Stimulated activated effector memory CD8-positive, alpha-beta T cell treated with anti-CD3 and anti-CD28 coated beads, Interleukin-12 subunit alpha, Interleukin-12 subunit beta, amount 100 ng/mL, for 72 hours (primary cell): ENCODE results near the gene VAPA.
"Not testable (repeated sequence)": the region's sequence is repeated elsewhere in the genome, so short reads cannot be mapped to it uniquely, and the experiment has no call there.

Experiments used
- ATAC-seq: fragments of 150-1000 bp; cut with Tn5 transposase; 2 replicates; pipeline ENCODE4 v1.10.0; 2021
- DNase-seq, 2 donors: peaks; one replicate each; pipeline ENCODE4 v3.0.0; 2021 to 2022; ENCODE audit warnings: low spot score in 2 of 2
- H3K27ac Mint-ChIP-seq: one replicate; pipeline ENCODE4 v1.8.0; 2022; ENCODE audit warnings: mild to moderate bottlenecking, mixed read lengths
- H3K36me3 Mint-ChIP-seq: one replicate; pipeline ENCODE4 v1.8.0; 2022; ENCODE audit warnings: mild to moderate bottlenecking, mixed read lengths
- H3K4me1 Mint-ChIP-seq: one replicate; pipeline ENCODE4 v1.8.0; 2022; ENCODE audit warnings: mixed read lengths
- H3K4me3 Mint-ChIP-seq: one replicate; pipeline ENCODE4 v1.8.0; 2022; ENCODE audit warnings: mild to moderate bottlenecking, mixed read lengths
- H3K9me3 Mint-ChIP-seq: one replicate; pipeline ENCODE4 v1.8.0; 2022; ENCODE audit warnings: mixed read lengths

Gene VAPA

DNA sequence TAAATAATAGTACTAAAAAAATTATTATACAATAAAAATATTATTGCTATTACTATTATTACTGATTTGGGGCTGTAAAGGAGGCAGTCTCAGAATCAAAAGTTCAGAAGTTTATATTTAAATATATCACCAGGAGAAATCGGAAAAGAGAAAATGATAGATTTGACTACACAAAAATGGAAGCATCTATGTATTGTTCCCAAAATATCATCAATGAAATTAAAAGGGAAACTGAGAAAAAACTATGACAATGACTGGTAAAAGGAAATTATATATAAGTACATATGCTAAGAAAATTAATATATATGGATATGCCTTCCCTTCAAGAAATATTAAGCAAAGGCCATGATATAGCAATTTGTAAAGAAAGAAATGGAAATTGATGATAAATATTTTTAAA is 35.7 kb upstream of the VAPA start:
- DNase-seq (no peak), ATAC-seq (no peak)
- Mint-ChIP-seq H3K9me3 (no peaks in the 10 kb centered on the region), H3K4me3 (no peak overlapping the region), H3K4me1 (peaks cover 14% of the 10 kb centered on the region), H3K27ac (no peak overlapping the region), H3K36me3 (no peaks in the 10 kb centered on the region)

DNA sequence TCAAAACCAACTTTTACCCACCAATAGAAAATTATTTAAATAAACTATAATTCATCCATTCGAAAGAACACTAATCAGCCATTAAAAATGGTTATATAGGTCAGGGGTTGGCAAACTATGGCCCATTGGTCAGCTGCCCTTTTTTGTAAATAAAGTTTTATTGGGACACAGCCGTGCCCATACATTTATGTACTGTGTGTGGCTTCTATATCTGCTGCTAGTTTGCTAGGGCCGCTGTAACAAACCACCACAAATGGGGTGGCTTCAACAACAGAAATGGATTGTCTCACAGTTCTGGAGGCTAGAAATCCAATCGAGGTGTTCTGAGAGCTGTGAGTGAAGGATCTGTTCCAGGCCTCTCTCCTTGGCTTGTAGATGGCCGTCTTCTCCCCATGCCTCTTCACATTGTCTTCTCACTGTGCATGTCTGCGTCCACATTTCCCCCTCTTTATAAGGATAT is 35.0 kb upstream of the VAPA start:
- ATAC-seq (no peak), DNase-seq (no peak)

DNA sequence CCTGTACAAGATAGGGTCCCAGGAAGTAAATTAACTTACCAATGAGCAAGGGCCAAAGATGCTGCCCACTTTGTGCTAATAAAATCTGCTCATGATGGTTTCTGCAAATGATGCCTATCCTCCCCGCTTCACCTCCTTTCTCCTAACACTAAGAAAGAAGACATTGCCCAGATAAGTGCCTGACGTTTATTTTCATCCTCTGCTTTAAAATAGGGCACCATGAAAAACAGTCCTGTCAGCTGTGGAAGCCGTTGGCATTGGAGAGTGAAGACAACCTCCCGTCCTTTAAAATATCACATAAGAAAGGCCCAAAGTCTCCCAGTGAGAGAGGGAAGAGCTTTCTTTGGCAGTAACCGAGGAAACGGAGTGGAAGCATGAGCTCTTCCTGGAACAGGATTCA is 29.7 kb upstream of the VAPA start:
- no peaks in the 10 kb centered on the region for H3K9me3 Mint-ChIP-seq
- peaks cover 4% of the 10 kb centered on the region for H3K4me1 Mint-ChIP-seq
- no peak for DNase-seq
- H3K27ac Mint-ChIP-seq, result no peak overlapping the region
- H3K4me3 Mint-ChIP-seq, result no peak overlapping the region
- ATAC-seq, result no peak
- no peaks in the 10 kb centered on the region for H3K36me3 Mint-ChIP-seq

More for the DNA sequence above, 35.0 kb upstream of the VAPA start:
- no peaks in the 10 kb centered on the region for H3K36me3 Mint-ChIP-seq
- H3K4me3 Mint-ChIP-seq, result no peak overlapping the region
- H3K9me3 Mint-ChIP-seq, result no peaks in the 10 kb centered on the region
- H3K4me1 Mint-ChIP-seq, result peaks cover 14% of the 10 kb centered on the region
- H3K27ac Mint-ChIP-seq, result no peak overlapping the region

DNA sequence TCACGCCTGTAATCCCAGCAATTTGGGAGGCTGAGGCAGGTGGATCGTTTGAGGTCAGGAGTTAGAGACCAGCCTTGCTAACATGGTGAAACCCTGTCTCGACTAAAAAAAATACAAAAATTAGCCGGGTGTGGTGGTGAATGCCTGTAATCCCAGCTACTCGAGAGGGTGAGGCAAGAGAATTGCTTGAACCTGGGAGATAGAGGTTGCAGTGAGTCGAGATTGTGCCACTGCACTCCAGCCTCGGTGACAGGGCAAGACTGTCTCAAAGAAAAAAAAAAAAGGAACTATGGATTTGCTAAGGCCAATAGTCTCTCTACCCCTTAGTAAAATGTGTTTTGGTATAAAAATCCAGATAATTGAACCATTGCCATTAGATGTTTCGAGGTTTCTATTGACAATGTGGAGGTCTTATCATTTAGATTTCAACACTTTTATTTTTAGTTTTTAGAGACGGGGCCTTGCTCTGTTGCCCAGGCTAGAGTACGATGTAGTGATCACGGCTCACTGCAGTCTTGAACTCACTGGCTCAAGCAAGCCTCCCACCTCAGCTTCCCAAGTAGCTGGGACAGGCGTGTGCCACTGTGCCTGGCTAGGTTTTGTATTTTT is 29.2 kb upstream of the VAPA start:
- Mint-ChIP-seq H3K36me3 (no peaks in the 10 kb centered on the region), H3K9me3 (no peaks in the 10 kb centered on the region), H3K4me1 (peaks cover 4% of the 10 kb centered on the region), H3K27ac (no peak overlapping the region), H3K4me3 (no peak overlapping the region)
- ATAC-seq (no peak), DNase-seq (no peak)

DNA sequence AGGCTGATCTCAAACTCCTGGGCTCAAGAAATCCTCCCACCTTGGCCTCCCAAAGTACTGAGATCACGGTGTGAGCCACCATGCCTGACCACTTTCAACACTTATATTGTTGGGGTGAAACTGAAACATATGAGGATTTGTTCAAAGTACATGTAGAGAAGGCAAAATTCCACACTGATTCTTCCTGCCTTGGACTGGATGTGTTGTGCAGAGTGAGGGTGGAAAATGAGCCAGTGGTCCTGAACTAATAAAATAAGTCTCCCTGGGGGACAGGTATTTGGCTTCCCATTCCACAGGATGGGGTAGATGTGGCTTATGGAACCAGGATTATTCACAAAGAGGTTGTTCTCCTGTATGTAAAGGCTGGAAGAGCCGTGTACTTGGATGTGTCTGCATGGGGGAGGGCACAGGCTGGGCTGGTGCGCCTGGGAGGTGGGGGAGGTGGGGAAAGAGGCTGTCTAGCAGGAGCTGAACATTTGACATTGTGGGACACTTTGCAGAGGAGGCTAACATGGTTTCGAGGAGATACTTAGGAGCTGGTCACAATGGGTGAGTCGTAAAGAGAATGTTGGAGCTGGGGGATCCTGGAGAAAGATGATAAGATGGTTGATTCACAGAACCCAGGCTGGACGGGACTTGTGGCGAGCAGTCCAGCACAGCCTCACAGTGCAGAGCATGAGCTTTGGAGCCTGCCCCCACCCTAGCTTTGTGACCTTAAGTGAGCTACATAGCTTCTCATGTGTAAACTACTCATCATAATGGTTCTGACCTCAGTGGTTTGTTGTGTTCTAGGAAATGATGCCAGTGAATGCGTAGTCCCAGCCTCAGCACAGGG is 28.4 kb upstream of the VAPA start, which contains the start of gene TXNDC2:
TXNDC2 (plus strand) TSS at position 804 of the 835 bp plus-strand sequence. CDS start 708 bp downstream, outside the sequence.
- no peak within 1 kb of the TSS for H3K4me3 Mint-ChIP-seq
- H3K36me3 Mint-ChIP-seq, result no peaks in the 10 kb centered on the region
- ATAC-seq (peak; percentile 84), DNase-seq (no peak)
- peaks cover 4% of the 10 kb centered on the region for H3K4me1 Mint-ChIP-seq
- H3K27ac Mint-ChIP-seq, result no peak within 1 kb of the TSS
- no peaks in the 10 kb centered on the region for H3K9me3 Mint-ChIP-seq

DNA sequence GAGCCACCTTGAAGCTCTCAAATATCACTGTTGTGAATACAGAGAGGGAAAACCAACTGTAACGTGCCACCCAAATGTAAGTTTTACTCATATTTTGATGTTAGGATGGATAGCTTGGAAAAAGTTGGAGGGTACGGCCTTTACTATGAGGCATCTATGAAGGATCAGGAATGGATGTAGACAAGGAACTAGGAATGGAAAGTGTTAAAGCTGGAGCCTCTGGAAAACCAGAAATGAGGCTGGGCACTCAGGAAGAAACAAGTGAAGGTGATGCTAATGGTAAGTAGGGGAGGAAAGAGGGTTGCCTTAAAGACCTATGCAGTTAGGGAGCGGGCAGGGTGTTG is 27.8 kb upstream of the VAPA start:
- Mint-ChIP-seq H3K4me3 (no peak overlapping the region), H3K9me3 (no peaks in the 10 kb centered on the region), H3K27ac (no peak overlapping the region), H3K36me3 (no peaks in the 10 kb centered on the region), H3K4me1 (peaks cover 4% of the 10 kb centered on the region)
- DNase-seq (no peak), ATAC-seq (no peak)

DNA sequence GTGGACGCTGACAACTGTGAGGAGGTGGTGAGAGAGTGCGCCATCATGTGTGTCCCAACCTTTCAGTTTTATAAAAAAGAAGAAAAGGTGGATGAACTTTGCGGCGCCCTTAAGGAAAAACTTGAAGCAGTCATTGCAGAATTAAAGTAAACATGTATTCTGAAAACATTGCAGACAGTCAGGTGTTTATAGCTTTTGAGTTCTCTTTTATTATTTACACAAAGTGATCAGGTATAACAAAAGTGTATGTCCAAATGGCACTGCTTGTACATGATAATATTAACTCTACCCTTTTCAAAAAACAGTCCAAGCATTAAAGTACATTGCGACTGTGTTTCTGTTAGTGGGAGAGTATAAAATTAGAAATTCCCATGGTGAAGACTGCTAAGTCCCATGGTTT is 25.8 kb upstream of the VAPA start:
- Mint-ChIP-seq H3K4me3 (no peak overlapping the region), H3K4me1 (peaks cover 4% of the 10 kb centered on the region), H3K9me3 (no peaks in the 10 kb centered on the region), H3K36me3 (no peaks in the 10 kb centered on the region), H3K27ac (no peak overlapping the region)
- no peak for ATAC-seq
- DNase-seq, result no peak

DNA sequence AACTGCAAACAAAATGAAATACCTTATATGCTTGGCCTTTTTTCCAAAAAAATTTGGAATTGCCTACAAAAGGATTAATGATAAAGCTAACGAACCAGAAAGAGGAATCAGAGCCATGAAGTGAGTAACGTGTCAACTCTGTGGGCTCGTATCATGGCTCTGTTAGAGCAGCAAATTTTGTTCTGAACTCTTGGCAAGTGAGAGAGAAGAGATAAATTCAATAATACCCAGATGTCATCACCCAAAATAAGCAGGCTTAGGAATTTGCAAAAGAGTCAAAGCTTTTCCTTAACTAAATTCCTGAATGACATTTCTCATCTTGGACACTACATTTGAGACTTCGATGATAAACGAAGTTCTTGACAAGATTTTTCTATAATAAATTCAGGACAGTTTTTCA is 23.6 kb upstream of the VAPA start:
- Mint-ChIP-seq H3K27ac (no peak overlapping the region), H3K4me1 (peaks cover 4% of the 10 kb centered on the region), H3K36me3 (no peaks in the 10 kb centered on the region), H3K4me3 (no peak overlapping the region), H3K9me3 (no peaks in the 10 kb centered on the region)
- ATAC-seq, result no peak
- DNase-seq, result no peak

DNA sequence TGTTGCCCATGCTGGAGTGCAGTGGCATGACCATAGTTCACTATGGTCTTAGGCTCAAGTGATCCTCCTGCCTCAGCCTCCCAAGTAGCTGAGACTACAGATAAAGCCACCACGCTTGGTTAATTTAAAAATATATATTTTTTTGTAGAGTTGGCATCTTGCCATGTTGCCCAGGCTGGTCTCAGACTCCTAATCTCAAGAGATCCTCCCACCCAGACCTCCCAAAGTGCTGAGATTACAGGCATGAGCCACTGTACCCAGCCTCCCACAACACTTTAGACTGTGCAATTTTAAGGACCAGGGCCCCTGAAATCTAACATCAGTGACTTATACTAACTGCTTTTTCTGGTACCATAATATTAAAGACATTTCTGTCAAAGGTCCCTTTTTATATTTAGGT is 22.9 kb upstream of the VAPA start:
- Mint-ChIP-seq H3K9me3 (no peaks in the 10 kb centered on the region), H3K4me3 (no peak overlapping the region), H3K4me1 (peaks cover 1% of the 10 kb centered on the region), H3K27ac (no peak overlapping the region), H3K36me3 (no peaks in the 10 kb centered on the region)
- DNase-seq (no peak), ATAC-seq (no peak)

DNA sequence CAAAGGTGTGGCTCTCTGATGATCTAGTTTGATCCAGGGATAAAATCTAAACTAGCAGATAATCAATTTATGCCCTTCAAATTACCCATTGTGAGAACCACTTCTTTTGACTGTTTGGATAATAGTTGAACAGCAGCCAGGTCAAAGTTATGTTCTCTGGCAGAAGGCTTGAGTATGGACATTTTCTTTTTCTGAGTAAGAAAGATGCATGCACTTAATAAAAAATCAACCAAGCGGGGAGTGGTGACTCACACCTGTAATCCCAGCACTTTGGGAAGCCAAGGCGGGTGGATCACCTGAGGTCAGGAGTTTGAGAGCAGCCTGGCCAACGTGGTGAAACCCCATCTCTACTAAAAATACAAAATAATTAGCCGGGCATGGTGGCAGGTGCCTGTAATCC is 22.3 kb upstream of the VAPA start:
- not testable (repeated sequence) for H3K4me3 Mint-ChIP-seq, H3K27ac Mint-ChIP-seq, H3K4me1 Mint-ChIP-seq, H3K9me3 Mint-ChIP-seq, ATAC-seq, H3K36me3 Mint-ChIP-seq, DNase-seq

DNA sequence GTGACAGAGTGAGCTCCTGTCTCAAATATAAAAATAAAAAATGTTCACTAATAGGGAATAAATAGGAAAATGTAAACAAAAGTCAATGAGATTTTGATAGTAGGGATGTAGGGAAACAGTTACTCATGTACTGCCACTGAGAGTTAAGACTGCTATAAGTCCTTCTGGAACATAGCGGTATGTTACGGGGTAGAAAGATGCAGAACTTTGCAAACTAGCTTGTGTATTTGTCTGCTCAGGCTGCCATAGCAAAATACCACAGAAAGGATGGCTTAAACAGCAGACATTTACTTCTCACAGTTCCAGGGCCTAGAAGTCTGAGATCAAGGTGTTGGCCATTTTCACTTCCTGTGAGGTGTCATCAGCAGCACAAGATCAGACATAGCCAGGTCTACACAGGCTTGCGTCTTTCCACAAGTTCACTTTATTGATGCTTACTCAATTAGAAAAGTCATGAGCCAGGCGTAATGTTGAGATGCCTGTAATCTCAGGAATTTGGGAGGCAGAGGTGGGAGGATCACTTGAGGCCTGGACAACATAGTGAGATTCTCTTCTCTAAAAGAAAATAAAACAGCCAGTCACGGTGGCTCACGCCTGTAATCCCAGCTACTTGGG is 19.3 kb upstream of the VAPA start:
- Mint-ChIP-seq H3K4me3 (no peak overlapping the region), H3K9me3 (no peaks in the 10 kb centered on the region), H3K36me3 (no peaks in the 10 kb centered on the region), H3K27ac (no peak overlapping the region), H3K4me1 (no peaks in the 10 kb centered on the region)
- ATAC-seq, result no peak
- DNase-seq, result no peak

DNA sequence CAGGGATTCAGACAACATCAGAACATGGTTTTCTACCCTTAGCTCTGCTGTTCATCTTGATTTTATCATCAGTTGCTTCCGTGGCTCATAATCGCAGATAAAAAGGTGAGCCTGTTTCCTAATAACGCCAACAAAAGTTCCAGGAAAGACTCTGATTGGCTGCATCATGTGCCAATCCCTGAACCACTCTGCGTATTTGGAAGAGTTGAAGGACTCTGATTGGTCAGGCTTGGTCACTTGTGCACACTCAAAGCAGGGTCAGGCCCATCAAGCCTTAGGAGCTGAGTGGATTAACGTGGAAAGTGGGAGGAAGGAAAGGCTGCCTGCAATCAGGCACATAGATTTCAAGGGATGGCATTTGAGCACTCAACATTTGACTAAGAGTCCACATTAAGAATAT is 16.7 kb upstream of the VAPA start:
- H3K4me1 Mint-ChIP-seq, result no peaks in the 10 kb centered on the region
- ATAC-seq, result no peak
- no peak overlapping the region for H3K4me3 Mint-ChIP-seq
- no peaks in the 10 kb centered on the region for H3K36me3 Mint-ChIP-seq
- no peak overlapping the region for H3K27ac Mint-ChIP-seq
- no peaks in the 10 kb centered on the region for H3K9me3 Mint-ChIP-seq
- DNase-seq, result no peak

DNA sequence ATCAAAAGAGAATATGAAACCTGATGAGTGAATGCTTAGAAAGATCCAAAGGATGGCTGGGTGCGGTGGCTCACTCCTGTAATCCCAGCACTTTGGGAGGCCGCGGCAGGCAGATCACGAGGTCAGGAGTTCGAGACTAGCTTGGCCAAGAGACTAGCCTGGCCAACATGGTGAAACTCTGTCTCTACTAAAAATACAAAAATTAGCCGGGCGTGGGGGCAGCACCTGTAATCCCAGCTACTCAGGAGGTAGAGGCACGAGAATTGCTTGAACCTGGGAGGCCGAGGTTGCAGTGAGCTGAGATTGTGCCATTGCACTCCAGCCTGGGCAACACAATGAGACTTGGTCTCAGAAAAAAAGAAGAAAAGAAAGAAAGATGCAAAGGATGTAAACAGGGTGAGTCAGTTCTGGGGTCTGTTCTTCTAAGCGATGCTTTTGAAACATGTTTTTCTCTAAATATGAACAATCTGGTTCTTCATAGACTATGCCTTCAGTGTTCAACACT is 16.0 kb upstream of the VAPA start:
- not testable (repeated sequence) for H3K9me3 Mint-ChIP-seq, H3K27ac Mint-ChIP-seq, DNase-seq, H3K36me3 Mint-ChIP-seq, ATAC-seq, H3K4me3 Mint-ChIP-seq, H3K4me1 Mint-ChIP-seq

DNA sequence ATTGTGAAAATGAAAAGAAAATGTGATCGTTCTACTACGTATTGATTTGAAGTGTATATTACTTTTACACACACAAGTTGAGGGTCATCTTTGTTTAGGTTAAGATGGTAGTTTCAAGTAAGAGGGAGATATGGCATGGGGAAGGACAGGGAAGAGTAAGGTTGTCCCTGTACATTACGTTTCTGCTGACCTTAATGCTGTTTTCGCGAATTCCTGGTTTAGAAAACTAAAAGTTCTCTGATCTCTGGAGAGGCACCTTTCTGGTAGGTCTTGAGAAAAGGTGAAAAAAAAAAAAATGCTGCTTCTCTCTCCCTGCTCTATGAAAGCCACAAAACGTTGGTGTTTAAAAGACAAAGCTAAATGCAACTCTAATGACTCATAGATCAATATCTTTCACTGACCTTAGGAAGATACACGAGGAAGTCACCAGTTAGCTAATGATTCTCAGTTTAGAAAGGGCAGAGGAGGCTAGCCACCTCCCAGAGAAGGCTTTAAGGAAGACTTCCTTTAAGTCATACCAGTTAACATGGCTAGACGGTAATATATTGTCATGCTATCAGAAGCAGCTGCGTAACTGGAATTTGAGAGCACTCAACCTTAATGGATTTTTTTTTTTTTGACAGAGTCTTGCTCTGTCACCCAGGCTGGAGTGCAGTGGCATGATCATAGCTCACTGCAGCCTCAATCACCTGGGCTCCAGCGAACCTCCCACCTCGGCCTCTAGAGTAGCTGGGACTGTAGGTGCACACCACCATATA is 14.8 kb upstream of the VAPA start:
- peak; percentile 71 for ATAC-seq

DNA sequence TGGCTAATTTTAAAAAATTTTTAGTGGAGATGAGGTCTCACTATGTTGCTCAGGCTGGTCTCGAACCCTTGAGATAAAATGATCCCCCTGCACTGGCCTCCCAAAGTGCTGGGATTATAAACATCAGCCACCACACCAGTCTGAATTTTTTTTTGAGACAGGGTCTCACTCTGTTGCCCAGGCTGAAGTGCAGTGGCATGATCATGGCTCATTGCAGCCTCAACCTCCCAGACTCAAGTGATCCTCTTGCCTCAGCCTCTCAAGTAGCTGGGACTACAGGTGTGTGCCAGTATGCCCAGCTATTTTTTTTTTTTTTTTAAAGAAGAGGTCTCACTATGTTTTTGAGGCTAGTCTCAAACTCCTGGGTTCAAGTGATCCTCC is 14.3 kb upstream of the VAPA start:
- not testable (repeated sequence) for ATAC-seq, H3K9me3 Mint-ChIP-seq, H3K4me3 Mint-ChIP-seq, H3K36me3 Mint-ChIP-seq, H3K27ac Mint-ChIP-seq, DNase-seq, H3K4me1 Mint-ChIP-seq

More for the DNA sequence above, 14.8 kb upstream of the VAPA start:
- H3K9me3 Mint-ChIP-seq, result no peaks in the 10 kb centered on the region
- no peaks in the 10 kb centered on the region for H3K36me3 Mint-ChIP-seq
- H3K4me3 Mint-ChIP-seq, result no peak overlapping the region
- no peak for DNase-seq
- H3K27ac Mint-ChIP-seq, result no peak overlapping the region
- no peaks in the 10 kb centered on the region for H3K4me1 Mint-ChIP-seq
